ENCODE measurements around the gene MAIP1. TPM values are rescaled to one million over a fixed set of nuclear protein-coding genes. Genes with fewer than 3 reads are reported as not detected.

Gene MAIP1
- total and polyA plus RNA-seq, 9 of the 15 experiments (the other 6 are each of a cell fraction or from before 2014, with no cell fraction given) = 3.6 to 30.0 (median 24.5) TPM

DNA sequence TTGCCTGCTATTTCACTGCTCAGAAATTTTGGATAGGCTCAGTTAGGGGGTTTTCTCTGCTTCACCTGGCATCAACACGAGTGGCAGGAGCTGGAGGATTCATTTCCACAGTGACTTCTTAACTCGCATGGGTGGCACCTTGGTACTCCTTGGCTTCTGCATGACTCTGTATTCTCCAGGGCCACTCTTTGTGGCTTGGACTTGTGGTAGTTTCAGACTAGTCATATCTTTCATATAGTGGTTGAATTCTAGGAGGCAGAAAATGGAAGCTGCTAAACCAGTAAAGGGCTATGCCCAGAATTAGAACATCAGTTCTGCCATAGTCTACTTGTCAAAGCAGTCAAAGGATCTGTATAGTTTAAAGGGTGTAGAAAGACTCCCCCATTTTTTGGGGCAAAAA lies 6.8 kb downstream of the MAIP1 start (continued):
- TF ChIP-seq NUFIP1 (IDR thresholded peaks at IDR 0.05; ENCODE audit: partially characterized antibody) = no peak

DNA sequence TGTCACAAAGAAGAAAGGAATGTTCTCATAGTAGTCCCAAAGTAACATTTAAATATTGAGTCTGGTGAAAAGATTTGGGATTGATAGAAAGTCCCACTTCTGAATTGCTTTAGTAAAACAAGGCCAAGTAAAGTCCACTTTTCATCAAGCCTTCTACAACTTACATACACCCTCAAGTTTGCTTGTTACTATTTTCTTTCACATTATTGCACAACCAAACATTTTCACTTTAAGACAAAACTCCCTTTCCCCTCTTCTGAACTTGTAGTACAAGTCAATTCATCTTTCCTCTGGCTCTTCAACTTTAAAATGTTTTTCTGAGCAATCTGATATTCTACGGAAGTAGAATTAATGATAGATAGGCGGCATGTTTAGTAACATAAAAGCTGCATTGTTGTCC lies 11.0 kb downstream of the MAIP1 start:
- Histone ChIP-seq H3K79me2 (ENCODE audit: control insufficient read depth, insufficient read depth, low read length) (no peaks in the 10 kb centered on the region), H3K4me1 (replicated peaks in 1 of 2; ENCODE audit: control insufficient read depth in 2 of 2, insufficient read depth in 2 of 2, low read length in 2 of 2) (no peaks in the 10 kb centered on the region), H3K4me3 (no peak overlapping the region), H3K27ac (ENCODE audit: extremely low read depth, low read depth, low read length) (no peak overlapping the region), H3K27me3 (ENCODE audit: control insufficient read depth in 2 of 2, insufficient read depth in 2 of 2, low read length in 2 of 2) (no peaks in the 10 kb centered on the region), H3K36me3 (ENCODE audit: control insufficient read depth, insufficient read depth, low read length) (peaks cover 44% of the 10 kb centered on the region), H3K9me3 (replicated peaks; ENCODE audit: control insufficient read depth, insufficient read depth, low read depth, low read length) (no peaks in the 10 kb centered on the region), H3K9me1 (ENCODE audit: control insufficient read depth, insufficient read depth, low read length) (no peaks in the 10 kb centered on the region), H4K20me1 (replicated peaks; ENCODE audit: control insufficient read depth, insufficient read depth, low read length) (no peaks in the 10 kb centered on the region), H3K4me2 (ENCODE audit: insufficient read depth, low read length) (no peak overlapping the region), H3K9ac (ENCODE audit: insufficient read depth in 1 of 2, low read depth in 2 of 2, low read length in 2 of 2) (no peak overlapping the region), H2AFZ (ENCODE audit: low read depth, low read length) (no peak overlapping the region)
- no TSS peak for BruUV-seq (replicated peaks)
- 87% methylated on average over 2 of the region's 2 CpGs for WGBS (ENCODE audit: insufficient coverage, low coverage, missing lambda C conversion rate)
- no peak for DNase-seq (ENCODE audit: extremely low read depth in 1 of 4, low spot score in 3 of 4)
- POLR2A ChIA-PET = no interaction called here
- in situ Hi-C loops (cut with MboI) (loop anchor here (25.0 kb wide), 1 partner anchor 1246 kb away; no protein-coding TSS in a partner anchor), intact Hi-C loops (cut with micrococcal nuclease) (no loop called here)
- ATAC-seq = no peak
- CTCF ChIA-PET (ENCODE audit: low intra/inter-chr PET ratio) = no interaction called here
- TF ChIP-seq ZNF436 (CRISPR knock-in tag; IDR thresholded peaks at IDR 0.05) = no peak
- TF ChIP-seq PHF20 (IDR thresholded peaks at IDR 0.05; ENCODE audit: partially characterized antibody) = no peak
- TF ChIP-seq MYC (IDR thresholded peaks at IDR 0.05; ENCODE audit: low read depth, low read length) = no peak
- TF ChIP-seq MYC (CRISPR knock-in tag; IDR thresholded peaks at IDR 0.05; ENCODE audit: borderline replicate concordance, low read depth) = no peak
- no peak for TF ChIP-seq XRCC3 (IDR thresholded peaks at IDR 0.05)
- TF ChIP-seq KLF13 (tag; IDR thresholded peaks at IDR 0.05; ENCODE audit: borderline replicate concordance, low read depth) = no peak
- no peak for TF ChIP-seq ZNF197 (CRISPR knock-in tag; IDR thresholded peaks at IDR 0.05; ENCODE audit: low read depth)
- TF ChIP-seq ZNF121 (CRISPR knock-in tag; conservative IDR thresholded peaks at IDR 0.05) = no peak
- TF ChIP-seq TOE1 (IDR thresholded peaks at IDR 0.05; ENCODE audit: borderline replicate concordance) = no peak
- TF ChIP-seq TOE1 (CRISPR knock-in tag; IDR thresholded peaks at IDR 0.05; ENCODE audit: borderline replicate concordance, low read depth) = no peak
- TF ChIP-seq ERF (CRISPR knock-in tag; IDR thresholded peaks at IDR 0.05) = no peak
- no peak for TF ChIP-seq HNRNPH1 (optimal IDR thresholded peaks at IDR 0.05; ENCODE audit: low read depth, low read length)
- no peak for FAIRE-seq

Measured in K562 (cell line).